SK-N-SH treated with all-trans-retinoic acid at 6 μM for 48 hours (cell line): ENCODE data around the gene SFXN2.

Experiments
- ATAC-seq: fragments of 200-7000 bp; cut with Tn5 transposase; 3 replicates; pipeline ENCODE4 v1.9.1; 2020; ENCODE audit warnings: mild to moderate bottlenecking, moderate library complexity
- ARNTL ChIP-seq: fragments of 450-650 bp; formaldehyde crosslinking; IDR thresholded peaks from 2 replicates; pipeline ENCODE4 v1.5.0; 2020; ENCODE audit warnings: low read depth, mild to moderate bottlenecking, moderate library complexity, borderline replicate concordance
- BACH2 ChIP-seq: fragments of 250-450 bp; sonication (Bioruptor Pico); IDR thresholded peaks from 2 replicates; pipeline ENCODE4 v1.9.0; 2021; ENCODE audit warnings: mild to moderate bottlenecking, borderline replicate concordance
- ESRRG ChIP-seq: fragments of 250-450 bp; sonication (Bioruptor Pico); IDR thresholded peaks from 2 replicates; pipeline ENCODE4 v1.6.1; 2021; ENCODE audit warnings: mild to moderate bottlenecking
- ISL1 ChIP-seq: fragments of 250-450 bp; sonication (Bioruptor Pico); IDR thresholded peaks from 2 replicates; pipeline ENCODE4 v2.1.2; 2022; ENCODE audit warnings: mild to moderate bottlenecking, moderate library complexity
- PPARA ChIP-seq: fragments of 250-450 bp; sonication (Bioruptor Pico); IDR thresholded peaks from 2 replicates; pipeline ENCODE4 v1.5.0; 2020; ENCODE audit warnings: mild to moderate bottlenecking, borderline replicate concordance
- SNAI2 ChIP-seq: fragments of 250-450 bp; sonication (Bioruptor Pico); IDR thresholded peaks from 2 replicates; pipeline ENCODE4 v1.5.0; 2020; ENCODE audit warnings: mild to moderate bottlenecking, moderate library complexity
- TOX ChIP-seq: fragments of 250-450 bp; sonication (Bioruptor Pico); IDR thresholded peaks from 2 replicates; pipeline ENCODE4 v1.8.0; 2021; ENCODE audit warnings: mild to moderate bottlenecking, moderate library complexity, borderline replicate concordance
- ZFP30 ChIP-seq: fragments of 450-650 bp; formaldehyde crosslinking; IDR thresholded peaks from 2 replicates; pipeline ENCODE4 v1.5.0; 2022; ENCODE audit warnings: mild to moderate bottlenecking, moderate library complexity
- ZNF565 ChIP-seq: fragments of 450-650 bp; formaldehyde crosslinking; conservative IDR thresholded peaks from 2 replicates; pipeline ENCODE4 v1.5.0; 2020; ENCODE audit warnings: low read depth, mild to moderate bottlenecking, moderate library complexity
- ZNF70 ChIP-seq: fragments of 450-650 bp; formaldehyde crosslinking; IDR thresholded peaks from 2 replicates; pipeline ENCODE4 v1.5.0; 2020; ENCODE audit warnings: mild to moderate bottlenecking, moderate library complexity
- ZNF8 ChIP-seq: fragments of 450-650 bp; formaldehyde crosslinking; IDR thresholded peaks from 2 replicates; pipeline ENCODE4 v1.5.0; 2020; ENCODE audit warnings: mild to moderate bottlenecking, moderate library complexity
- TF ChIP-seq, protein P1 (sequence below): fragments of 250-450 bp; sonication (Bioruptor Pico); IDR thresholded peaks from 2 replicates; pipeline ENCODE4 v1.8.0; 2020; ENCODE audit warnings: mild to moderate bottlenecking, moderate library complexity, borderline replicate concordance
- TF ChIP-seq, protein P2 (sequence below): fragments of 250-450 bp; sonication (Bioruptor Pico); IDR thresholded peaks from 2 replicates; pipeline ENCODE4 v1.5.1; 2020; ENCODE audit warnings: low read depth, mild to moderate bottlenecking, moderate library complexity
- TF ChIP-seq, protein P3 (sequence below): fragments of 250-450 bp; sonication (Bioruptor Pico); IDR thresholded peaks from 2 replicates; pipeline ENCODE4 v1.8.0; 2021; ENCODE audit warnings: low read depth, mild to moderate bottlenecking, moderate library complexity, borderline replicate concordance
- TF ChIP-seq, protein P4 (sequence below): fragments of 250-450 bp; sonication (Bioruptor Pico); IDR thresholded peaks from 2 replicates; pipeline ENCODE4 v1.5.0; 2020; ENCODE audit warnings: mild to moderate bottlenecking, moderate library complexity
- TF ChIP-seq, protein P5 (sequence below): fragments of 250-450 bp; sonication (Bioruptor Pico); IDR thresholded peaks from 2 replicates; pipeline ENCODE4 v1.5.1; 2021; ENCODE audit warnings: mild to moderate bottlenecking, moderate library complexity

The SFXN2 gene

DNA sequence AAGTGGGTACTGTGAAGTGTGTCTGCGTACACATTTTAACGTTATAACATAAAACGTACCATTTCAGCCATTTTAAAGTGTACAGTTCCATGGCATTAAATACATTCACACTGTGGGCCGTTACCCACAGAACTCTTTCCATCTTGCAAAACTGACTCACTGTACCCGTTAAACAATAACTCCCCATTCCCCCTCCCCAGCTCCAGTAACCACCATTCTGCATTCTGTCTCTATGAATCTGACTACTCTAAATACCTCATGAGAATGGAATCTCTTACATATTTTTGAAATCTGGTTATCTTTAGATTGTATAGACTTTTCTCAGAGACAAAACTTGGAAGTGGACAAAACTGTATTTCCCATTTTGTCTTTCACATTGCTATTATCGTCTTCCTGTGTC, 9.5 kb upstream of the SFXN2 start:
- peak; percentile 86 for ATAC-seq
- TF ChIP-seq, protein P1, sequence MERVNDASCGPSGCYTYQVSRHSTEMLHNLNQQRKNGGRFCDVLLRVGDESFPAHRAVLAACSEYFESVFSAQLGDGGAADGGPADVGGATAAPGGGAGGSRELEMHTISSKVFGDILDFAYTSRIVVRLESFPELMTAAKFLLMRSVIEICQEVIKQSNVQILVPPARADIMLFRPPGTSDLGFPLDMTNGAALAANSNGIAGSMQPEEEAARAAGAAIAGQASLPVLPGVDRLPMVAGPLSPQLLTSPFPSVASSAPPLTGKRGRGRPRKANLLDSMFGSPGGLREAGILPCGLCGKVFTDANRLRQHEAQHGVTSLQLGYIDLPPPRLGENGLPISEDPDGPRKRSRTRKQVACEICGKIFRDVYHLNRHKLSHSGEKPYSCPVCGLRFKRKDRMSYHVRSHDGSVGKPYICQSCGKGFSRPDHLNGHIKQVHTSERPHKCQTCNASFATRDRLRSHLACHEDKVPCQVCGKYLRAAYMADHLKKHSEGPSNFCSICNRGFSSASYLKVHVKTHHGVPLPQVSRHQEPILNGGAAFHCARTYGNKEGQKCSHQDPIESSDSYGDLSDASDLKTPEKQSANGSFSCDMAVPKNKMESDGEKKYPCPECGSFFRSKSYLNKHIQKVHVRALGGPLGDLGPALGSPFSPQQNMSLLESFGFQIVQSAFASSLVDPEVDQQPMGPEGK (CRISPR knock-in tag): no peak
- TF ChIP-seq TOX (CRISPR knock-in tag) (no peak), SNAI2 (no peak), ESRRG (CRISPR knock-in tag) (no peak), ZFP30 (no peak), ZNF70 (CRISPR knock-in tag) (no peak), BACH2 (CRISPR knock-in tag) (no peak), PPARA (CRISPR knock-in tag) (no peak), ZNF8 (CRISPR knock-in tag) (no peak), ISL1 (CRISPR knock-in tag) (no peak)
- TF ChIP-seq, protein P2, sequence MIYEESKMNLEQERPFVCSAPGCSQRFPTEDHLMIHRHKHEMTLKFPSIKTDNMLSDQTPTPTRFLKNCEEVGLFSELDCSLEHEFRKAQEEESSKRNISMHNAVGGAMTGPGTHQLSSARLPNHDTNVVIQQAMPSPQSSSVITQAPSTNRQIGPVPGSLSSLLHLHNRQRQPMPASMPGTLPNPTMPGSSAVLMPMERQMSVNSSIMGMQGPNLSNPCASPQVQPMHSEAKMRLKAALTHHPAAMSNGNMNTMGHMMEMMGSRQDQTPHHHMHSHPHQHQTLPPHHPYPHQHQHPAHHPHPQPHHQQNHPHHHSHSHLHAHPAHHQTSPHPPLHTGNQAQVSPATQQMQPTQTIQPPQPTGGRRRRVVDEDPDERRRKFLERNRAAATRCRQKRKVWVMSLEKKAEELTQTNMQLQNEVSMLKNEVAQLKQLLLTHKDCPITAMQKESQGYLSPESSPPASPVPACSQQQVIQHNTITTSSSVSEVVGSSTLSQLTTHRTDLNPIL: no peak; the same call in 1 of the 2 replicates
- TF ChIP-seq, protein P3, sequence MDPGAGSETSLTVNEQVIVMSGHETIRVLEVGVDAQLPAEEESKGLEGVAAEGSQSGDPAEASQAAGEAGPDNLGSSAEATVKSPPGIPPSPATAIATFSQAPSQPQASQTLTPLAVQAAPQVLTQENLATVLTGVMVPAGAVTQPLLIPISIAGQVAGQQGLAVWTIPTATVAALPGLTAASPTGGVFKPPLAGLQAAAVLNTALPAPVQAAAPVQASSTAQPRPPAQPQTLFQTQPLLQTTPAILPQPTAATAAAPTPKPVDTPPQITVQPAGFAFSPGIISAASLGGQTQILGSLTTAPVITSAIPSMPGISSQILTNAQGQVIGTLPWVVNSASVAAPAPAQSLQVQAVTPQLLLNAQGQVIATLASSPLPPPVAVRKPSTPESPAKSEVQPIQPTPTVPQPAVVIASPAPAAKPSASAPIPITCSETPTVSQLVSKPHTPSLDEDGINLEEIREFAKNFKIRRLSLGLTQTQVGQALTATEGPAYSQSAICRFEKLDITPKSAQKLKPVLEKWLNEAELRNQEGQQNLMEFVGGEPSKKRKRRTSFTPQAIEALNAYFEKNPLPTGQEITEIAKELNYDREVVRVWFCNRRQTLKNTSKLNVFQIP (CRISPR knock-in tag): no peak
- TF ChIP-seq, protein P4, sequence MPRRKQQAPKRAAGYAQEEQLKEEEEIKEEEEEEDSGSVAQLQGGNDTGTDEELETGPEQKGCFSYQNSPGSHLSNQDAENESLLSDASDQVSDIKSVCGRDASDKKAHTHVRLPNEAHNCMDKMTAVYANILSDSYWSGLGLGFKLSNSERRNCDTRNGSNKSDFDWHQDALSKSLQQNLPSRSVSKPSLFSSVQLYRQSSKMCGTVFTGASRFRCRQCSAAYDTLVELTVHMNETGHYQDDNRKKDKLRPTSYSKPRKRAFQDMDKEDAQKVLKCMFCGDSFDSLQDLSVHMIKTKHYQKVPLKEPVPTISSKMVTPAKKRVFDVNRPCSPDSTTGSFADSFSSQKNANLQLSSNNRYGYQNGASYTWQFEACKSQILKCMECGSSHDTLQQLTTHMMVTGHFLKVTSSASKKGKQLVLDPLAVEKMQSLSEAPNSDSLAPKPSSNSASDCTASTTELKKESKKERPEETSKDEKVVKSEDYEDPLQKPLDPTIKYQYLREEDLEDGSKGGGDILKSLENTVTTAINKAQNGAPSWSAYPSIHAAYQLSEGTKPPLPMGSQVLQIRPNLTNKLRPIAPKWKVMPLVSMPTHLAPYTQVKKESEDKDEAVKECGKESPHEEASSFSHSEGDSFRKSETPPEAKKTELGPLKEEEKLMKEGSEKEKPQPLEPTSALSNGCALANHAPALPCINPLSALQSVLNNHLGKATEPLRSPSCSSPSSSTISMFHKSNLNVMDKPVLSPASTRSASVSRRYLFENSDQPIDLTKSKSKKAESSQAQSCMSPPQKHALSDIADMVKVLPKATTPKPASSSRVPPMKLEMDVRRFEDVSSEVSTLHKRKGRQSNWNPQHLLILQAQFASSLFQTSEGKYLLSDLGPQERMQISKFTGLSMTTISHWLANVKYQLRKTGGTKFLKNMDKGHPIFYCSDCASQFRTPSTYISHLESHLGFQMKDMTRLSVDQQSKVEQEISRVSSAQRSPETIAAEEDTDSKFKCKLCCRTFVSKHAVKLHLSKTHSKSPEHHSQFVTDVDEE: no peak
- TF ChIP-seq, all 23 proteins: peak for 0

DNA sequence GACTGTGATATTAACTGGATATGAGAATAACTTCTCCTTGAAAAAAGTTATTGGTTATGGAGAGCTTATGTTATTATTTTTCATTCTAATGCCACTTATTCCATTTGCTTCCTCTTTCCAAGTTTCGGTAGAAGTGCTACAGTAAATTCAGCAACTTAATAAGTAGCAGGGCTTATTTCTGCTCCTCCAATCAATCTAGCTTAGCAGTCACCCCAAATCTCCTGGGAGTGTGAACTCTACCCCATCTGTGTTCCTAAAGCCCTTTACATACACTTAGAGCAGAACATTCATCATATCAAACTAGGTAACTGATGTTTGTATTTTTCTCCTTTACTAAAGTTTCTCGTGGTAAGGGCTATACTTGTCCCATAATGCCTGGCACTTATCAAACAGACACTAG, 8.9 kb upstream of the SFXN2 start:
- no peak for ATAC-seq
- TF ChIP-seq PPARA (CRISPR knock-in tag): no peak
- TF ChIP-seq, protein P1 (CRISPR knock-in tag): no peak
- TF ChIP-seq TOX (CRISPR knock-in tag): no peak
- no peak for TF ChIP-seq ZNF565 (CRISPR knock-in tag)
- TF ChIP-seq BACH2 (CRISPR knock-in tag): no peak
- TF ChIP-seq, protein P5, sequence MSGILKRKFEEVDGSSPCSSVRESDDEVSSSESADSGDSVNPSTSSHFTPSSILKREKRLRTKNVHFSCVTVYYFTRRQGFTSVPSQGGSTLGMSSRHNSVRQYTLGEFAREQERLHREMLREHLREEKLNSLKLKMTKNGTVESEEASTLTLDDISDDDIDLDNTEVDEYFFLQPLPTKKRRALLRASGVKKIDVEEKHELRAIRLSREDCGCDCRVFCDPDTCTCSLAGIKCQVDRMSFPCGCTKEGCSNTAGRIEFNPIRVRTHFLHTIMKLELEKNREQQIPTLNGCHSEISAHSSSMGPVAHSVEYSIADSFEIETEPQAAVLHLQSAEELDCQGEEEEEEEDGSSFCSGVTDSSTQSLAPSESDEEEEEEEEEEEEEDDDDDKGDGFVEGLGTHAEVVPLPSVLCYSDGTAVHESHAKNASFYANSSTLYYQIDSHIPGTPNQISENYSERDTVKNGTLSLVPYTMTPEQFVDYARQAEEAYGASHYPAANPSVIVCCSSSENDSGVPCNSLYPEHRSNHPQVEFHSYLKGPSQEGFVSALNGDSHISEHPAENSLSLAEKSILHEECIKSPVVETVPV (CRISPR knock-in tag): no peak
- TF ChIP-seq ESRRG (CRISPR knock-in tag): no peak
- TF ChIP-seq ARNTL (CRISPR knock-in tag): no peak
- no peak for TF ChIP-seq ISL1 (CRISPR knock-in tag)
- TF ChIP-seq, all 23 proteins: peak for 0

DNA sequence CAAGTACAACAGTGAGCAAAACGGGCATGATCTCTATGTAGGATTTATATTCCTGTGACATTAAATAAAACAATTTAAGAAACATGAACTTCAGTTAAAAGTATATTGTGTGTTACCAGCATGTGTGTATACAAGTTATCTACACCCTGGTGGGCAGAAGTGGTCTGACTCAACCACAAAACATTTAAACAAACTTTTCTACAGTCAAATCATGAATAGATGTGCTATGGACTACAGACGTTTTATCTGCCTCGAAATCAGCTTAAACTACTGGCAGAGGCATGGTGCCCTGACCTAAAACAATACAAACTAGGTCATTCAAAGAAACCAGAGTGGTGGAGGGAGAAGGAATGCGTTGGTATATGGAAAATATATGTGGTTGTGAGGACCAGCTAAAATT, 3.8 kb upstream of the SFXN2 start:
- no peak for ATAC-seq
- no peak for TF ChIP-seq ZFP30
- 0 out of 2 replicates have a peak, but pooled peaks have one; percentile 25 for TF ChIP-seq ISL1 (CRISPR knock-in tag)
